ENCODE measurements around the gene NCKAP5.

Gene NCKAP5

DNA sequence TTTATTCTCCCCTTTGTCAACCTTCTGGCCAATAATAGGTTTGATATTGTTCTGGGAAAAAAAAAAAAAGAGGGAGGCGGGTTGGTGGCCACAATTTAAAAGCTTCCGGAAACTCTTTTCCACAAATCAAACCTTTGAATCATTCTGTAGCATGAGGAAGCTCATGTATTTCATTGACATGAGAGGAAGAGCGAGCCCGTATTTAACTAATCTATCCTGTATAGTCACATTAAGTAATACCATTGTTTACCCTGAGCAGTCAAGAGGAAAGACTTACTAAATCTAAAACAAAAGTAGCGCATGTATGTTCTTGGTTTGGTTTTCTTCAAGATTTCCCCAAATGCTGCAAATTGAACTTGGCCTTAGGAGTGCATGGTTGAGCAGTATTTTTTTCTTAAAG lies 120.1 kb downstream of the NCKAP5 start:
- Mint-ChIP-seq H3K27me3 (no peaks in the 10 kb centered on the region), H3K27ac (no peak overlapping the region), H3K4me1 (no peaks in the 10 kb centered on the region), H3K4me3 (no peak overlapping the region), H3K9me3 (peaks cover 0 to 11% of the 10 kb centered on the region in 2 donors)
- DNase-seq: no peak
- no peak for ATAC-seq

DNA sequence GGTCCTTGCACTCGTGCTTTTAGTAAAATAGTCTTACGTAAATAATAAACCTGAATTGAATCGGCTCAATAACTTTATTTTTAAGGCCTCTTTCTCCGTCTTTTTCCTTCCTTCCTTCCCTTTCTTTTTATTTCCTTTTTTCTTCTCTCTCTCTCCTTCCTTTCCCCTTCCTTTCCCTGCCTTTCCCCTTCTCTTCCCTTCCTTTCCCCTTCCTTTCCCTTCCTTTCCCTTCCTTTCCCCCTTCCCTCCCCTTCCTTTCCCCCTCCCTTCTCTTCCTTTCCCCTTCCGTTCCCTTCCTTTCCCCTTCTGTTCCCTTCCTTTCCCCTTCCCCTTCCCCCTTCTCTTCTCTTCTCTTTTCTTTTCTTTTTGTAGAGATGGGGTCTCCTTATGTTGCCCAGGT lies 121.0 kb downstream of the NCKAP5 start:
- DNase-seq: no peak
- Mint-ChIP-seq H3K27me3 (no peaks in the 10 kb centered on the region), H3K27ac (no peak overlapping the region), H3K4me3 (no peak overlapping the region), H3K4me1 (no peaks in the 10 kb centered on the region), H3K9me3 (peaks cover 0 to 7% of the 10 kb centered on the region in 2 donors)
- ATAC-seq: no peak

DNA sequence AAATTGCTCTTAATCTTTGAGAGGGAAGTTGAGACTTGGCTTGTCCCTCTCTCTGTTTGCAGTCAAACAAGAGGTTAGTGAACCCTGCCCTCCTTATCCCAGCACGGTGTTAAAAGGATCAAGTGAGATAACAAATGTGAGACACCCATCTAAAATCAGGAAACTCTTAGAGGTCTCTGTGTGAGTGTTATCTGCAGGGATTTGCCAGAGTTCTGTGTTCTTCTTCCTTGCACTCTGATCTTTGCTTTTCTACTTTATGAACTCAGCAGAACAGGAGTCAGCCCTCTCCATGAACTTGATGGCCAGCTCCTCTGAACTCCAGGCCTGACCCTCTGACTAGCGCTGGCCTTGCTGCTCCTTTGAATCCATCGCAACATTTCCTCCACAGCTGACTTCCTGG lies 123.8 kb downstream of the NCKAP5 start:
- DNase-seq: no peak
- no peaks in the 10 kb centered on the region for H3K4me1 Mint-ChIP-seq
- H3K4me3 Mint-ChIP-seq: no peak overlapping the region
- no peak for ATAC-seq
- H3K9me3 Mint-ChIP-seq: peaks cover 0 to 7% of the 10 kb centered on the region in 2 donors
- H3K27me3 Mint-ChIP-seq: no peaks in the 10 kb centered on the region
- H3K27ac Mint-ChIP-seq: no peak overlapping the region

GRCh38 chr2:133442393-133442792 lies 125.9 kb downstream of the NCKAP5 start:
- H3K4me3 Mint-ChIP-seq: no peak overlapping the region
- ATAC-seq: no peak
- H3K4me1 Mint-ChIP-seq: no peaks in the 10 kb centered on the region
- DNase-seq: no peak
- H3K27me3 Mint-ChIP-seq: no peaks in the 10 kb centered on the region
- H3K27ac Mint-ChIP-seq: no peak overlapping the region
- peaks cover 0 to 7% of the 10 kb centered on the region in 2 donors for H3K9me3 Mint-ChIP-seq

GRCh38 chr2:133439565-133439920 lies 128.7 kb downstream of the NCKAP5 start:
- Mint-ChIP-seq H3K4me1 (no peaks in the 10 kb centered on the region), H3K9me3 (peaks cover 0 to 16% of the 10 kb centered on the region in 2 donors), H3K4me3 (no peak overlapping the region), H3K27me3 (no peaks in the 10 kb centered on the region), H3K27ac (no peak overlapping the region)
- no peak for DNase-seq
- no peak for ATAC-seq

- Mint-ChIP-seq H3K27me3 (no peaks in the 10 kb centered on the region), H3K27ac (no peak overlapping the region), H3K4me1 (no peaks in the 10 kb centered on the region), H3K9me3 (peaks cover 0 to 16% of the 10 kb centered on the region in 2 donors), H3K4me3 (no peak overlapping the region)
- ATAC-seq (no peak), DNase-seq (no peak)
Measured at GRCh38 chr2:133438848-133439564, 129.3 kb downstream of the NCKAP5 start.

- no peak overlapping the region for H3K4me3 Mint-ChIP-seq
- DNase-seq: no peak
- no peaks in the 10 kb centered on the region for H3K4me1 Mint-ChIP-seq
- no peaks in the 10 kb centered on the region for H3K27me3 Mint-ChIP-seq
- peaks cover 0 to 16% of the 10 kb centered on the region in 2 donors for H3K9me3 Mint-ChIP-seq
- ATAC-seq: no peak
- H3K27ac Mint-ChIP-seq: no peak overlapping the region
Measured at GRCh38 chr2:133438026-133438425, 130.2 kb downstream of the NCKAP5 start.

- DNase-seq (no peak), ATAC-seq (no peak)
- Mint-ChIP-seq H3K9me3 (peaks cover 0 to 16% of the 10 kb centered on the region in 2 donors), H3K27me3 (no peaks in the 10 kb centered on the region), H3K4me3 (no peak overlapping the region), H3K27ac (no peak overlapping the region), H3K4me1 (no peaks in the 10 kb centered on the region)
Measured at GRCh38 chr2:133437492-133437891, 130.8 kb downstream of the NCKAP5 start.

DNA sequence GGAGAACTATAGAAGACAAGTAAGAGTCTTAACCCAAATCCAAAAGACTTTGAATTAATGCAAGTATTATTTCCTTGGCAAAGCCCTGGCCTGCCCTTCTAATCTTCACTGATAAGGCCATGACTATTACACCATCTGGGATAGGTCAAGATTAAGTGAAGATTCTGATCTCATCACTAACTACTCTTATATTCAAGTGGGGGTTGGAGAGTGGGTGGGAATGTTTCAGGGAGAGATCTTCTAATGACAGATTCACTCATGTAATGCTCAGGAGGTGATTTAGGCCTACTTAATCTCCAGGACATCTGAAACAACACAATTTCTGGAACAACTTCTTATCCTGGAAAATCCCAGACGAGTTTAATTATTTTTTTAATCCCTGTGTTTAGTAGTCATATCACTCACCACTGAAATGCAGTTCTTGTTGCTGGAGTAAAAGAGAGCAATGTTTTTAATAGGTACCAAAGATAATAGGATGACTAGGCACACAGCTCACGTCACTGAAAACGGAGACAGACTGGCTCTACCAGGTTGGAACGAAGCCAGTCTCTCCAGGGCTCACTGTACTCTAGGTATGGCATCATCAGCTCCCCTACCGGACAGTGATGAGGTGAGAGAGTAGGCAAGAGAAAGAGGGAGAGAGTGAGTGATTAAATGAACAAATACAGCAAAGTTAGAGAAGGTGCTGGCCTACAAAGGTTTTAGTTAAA lies 133.1 kb downstream of the NCKAP5 start:
- Mint-ChIP-seq H3K9me3 (peaks cover 4 to 16% of the 10 kb centered on the region in 2 donors), H3K27me3 (no peaks in the 10 kb centered on the region), H3K27ac (no peak overlapping the region), H3K4me3 (no peak overlapping the region), H3K4me1 (no peaks in the 10 kb centered on the region)
- ATAC-seq: no peak
- DNase-seq: no peak

GRCh38 chr2:133433455-133434451 lies 134.5 kb downstream of the NCKAP5 start:
- no peaks in the 10 kb centered on the region for H3K27me3 Mint-ChIP-seq
- no peak overlapping the region for H3K27ac Mint-ChIP-seq
- ATAC-seq: no peak
- peaks cover 6 to 16% of the 10 kb centered on the region in 2 donors for H3K9me3 Mint-ChIP-seq
- H3K4me1 Mint-ChIP-seq: no peaks in the 10 kb centered on the region
- no peak overlapping the region for H3K4me3 Mint-ChIP-seq
- no peak for DNase-seq

- no peaks in the 10 kb centered on the region for H3K4me1 Mint-ChIP-seq
- no peak overlapping the region for H3K27ac Mint-ChIP-seq
- H3K27me3 Mint-ChIP-seq: no peaks in the 10 kb centered on the region
- ATAC-seq: no peak
- no peak overlapping the region for H3K4me3 Mint-ChIP-seq
- DNase-seq: no peak
- peaks cover 6 to 16% of the 10 kb centered on the region in 2 donors for H3K9me3 Mint-ChIP-seq
Measured at GRCh38 chr2:133432778-133433177, 135.5 kb downstream of the NCKAP5 start.

DNA sequence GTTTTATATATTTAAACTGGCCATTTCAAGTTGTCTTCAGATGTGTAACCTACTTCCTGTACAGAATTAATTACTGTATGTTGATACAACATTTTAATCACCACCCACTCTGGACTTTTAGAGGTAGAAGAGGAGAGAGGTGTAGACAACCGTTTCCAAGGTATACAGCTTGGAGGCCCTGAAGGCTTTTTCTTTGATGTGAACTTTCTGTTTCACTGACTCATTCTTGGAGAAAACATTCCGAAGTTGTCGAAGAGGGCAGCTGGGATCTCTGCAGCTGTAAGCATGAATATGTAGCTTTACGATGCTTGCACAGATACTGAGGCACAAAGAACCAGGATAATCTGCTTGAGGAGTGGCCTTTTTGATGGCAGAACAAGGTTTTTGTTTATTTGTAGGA lies 137.0 kb downstream of the NCKAP5 start:
- no peak for DNase-seq
- H3K4me3 Mint-ChIP-seq: no peak overlapping the region
- peaks cover 6 to 13% of the 10 kb centered on the region in 2 donors for H3K9me3 Mint-ChIP-seq
- no peaks in the 10 kb centered on the region for H3K4me1 Mint-ChIP-seq
- no peak for ATAC-seq
- no peak overlapping the region for H3K27ac Mint-ChIP-seq
- H3K27me3 Mint-ChIP-seq: no peaks in the 10 kb centered on the region

DNA sequence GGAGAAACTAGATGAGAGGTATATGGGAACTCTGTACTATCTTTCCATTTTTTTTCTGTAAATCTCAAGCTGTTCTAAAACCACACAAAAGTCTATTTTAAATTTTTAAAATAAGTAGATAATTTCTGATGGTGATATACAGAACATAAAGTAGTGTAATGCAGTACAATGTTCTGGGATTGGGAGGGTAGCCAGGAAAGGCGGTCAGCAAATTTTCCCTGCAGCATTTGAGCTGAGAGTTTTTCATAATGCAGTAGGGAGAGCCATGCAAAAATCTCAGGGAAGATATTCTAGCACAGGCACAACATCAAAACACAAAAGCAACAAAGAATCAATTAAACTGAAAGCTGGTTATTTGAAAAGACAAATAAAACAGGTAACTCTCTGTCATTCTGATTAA lies 141.5 kb downstream of the NCKAP5 start:
- Mint-ChIP-seq H3K4me1 (no peaks in the 10 kb centered on the region), H3K27ac (no peak overlapping the region), H3K27me3 (no peaks in the 10 kb centered on the region), H3K4me3 (no peak overlapping the region), H3K9me3 (peaks cover 0 to 12% of the 10 kb centered on the region in 2 donors)
- DNase-seq (no peak), ATAC-seq (no peak)

GRCh38 chr2:133425612-133426011 lies 142.7 kb downstream of the NCKAP5 start:
- no peak overlapping the region for H3K4me3 Mint-ChIP-seq
- ATAC-seq (no peak), DNase-seq (no peak)
- no peak overlapping the region for H3K27ac Mint-ChIP-seq
- H3K27me3 Mint-ChIP-seq: no peaks in the 10 kb centered on the region
- no peaks in the 10 kb centered on the region for H3K4me1 Mint-ChIP-seq
- H3K9me3 Mint-ChIP-seq: peaks cover 0 to 12% of the 10 kb centered on the region in 2 donors

DNA sequence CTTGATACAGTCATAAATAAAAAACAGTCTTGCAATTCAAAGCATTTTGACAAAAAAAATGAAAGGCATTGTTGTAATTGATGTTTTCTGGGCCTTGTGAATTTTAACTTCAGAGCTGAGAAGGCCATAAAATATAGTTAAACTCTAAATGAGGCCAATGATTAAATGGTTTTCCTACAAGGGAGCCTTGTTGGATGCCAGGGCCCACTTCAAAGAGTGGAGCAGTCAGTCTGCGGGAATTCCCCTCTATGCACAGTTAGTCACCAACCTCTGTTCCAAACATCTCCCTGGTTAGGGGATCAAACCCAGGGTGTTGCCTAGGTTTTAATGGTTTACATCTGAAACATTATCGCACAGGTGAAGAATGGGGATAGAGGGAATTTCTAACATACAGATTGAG lies 143.4 kb downstream of the NCKAP5 start:
- Mint-ChIP-seq H3K27me3 (no peaks in the 10 kb centered on the region), H3K4me3 (no peak overlapping the region), H3K27ac (no peak overlapping the region), H3K9me3 (peaks cover 0 to 6% of the 10 kb centered on the region in 2 donors), H3K4me1 (no peaks in the 10 kb centered on the region)
- DNase-seq (no peak), ATAC-seq (no peak)
